DMS 273 (cell line): Measurements from ENCODE around the gene RGCC.
"Not testable (repeated sequence)": the region's sequence is repeated elsewhere in the genome, so short reads cannot be mapped to it uniquely, and the experiment has no call there.

Source experiments
- DNase-seq: peaks from one replicate; lab custom pipeline; 2025; ENCODE audit not compliant: unreplicated experiment; lab: John Stamatoyannopoulos, UW

The RGCC gene

GRCh38 chr13:41488124-41488523 is 30.8 kb downstream of the RGCC start:
- DNase-seq = no peak

DNA sequence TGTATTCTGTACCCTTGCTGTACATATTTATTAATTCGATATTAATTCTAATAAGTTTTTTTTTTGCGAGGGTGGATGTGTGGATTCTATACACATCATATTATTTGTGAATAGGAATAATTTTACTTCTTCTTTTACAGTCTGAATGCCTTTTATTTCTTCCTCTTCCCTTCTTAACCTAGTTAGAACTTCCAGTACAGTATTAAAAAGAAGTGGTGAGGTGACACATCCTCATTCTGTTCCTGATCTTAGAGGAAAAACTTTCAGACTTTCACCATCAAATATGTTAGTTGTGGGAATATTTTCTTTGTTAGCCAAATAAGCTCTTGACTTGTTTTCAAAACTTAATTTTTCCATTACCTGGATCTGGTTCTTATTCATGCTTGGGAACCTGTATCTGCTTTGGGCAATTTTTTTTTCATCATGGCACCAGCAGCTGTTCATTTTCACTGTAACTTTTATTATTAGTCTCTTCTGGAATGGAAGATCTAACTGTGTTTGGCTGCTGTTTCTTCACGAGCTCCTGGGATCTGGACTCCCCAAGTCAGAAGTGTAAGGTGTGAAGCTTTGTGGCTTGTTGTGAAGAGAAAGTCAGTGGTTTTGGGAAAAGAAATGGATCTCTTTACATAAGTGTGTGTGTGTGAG is 33.1 kb downstream of the RGCC start:
- DNase-seq = no peak

DNA sequence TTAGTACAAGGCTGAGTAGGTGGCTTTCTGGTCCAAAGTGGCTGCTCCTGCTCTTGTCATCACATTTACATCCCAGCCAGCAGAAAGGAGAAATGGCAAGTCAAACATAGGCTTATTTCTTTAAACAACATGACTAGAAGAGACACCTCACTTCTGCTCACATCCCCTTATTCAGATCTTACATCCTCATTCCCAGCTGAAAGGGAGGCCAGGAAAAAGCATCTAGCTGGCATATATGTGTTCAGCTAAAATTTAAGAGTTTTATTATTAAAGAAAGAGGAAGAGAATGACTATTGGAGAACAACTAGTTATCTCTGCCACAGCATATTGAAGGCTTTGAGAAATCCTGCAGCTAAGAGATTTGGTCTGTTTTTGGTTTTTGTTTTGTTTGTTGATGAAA is 34.1 kb downstream of the RGCC start:
- DNase-seq = no peak

GRCh38 chr13:41492432-41493260 is 35.3 kb downstream of the RGCC start:
- DNase-seq = no peak

DNA sequence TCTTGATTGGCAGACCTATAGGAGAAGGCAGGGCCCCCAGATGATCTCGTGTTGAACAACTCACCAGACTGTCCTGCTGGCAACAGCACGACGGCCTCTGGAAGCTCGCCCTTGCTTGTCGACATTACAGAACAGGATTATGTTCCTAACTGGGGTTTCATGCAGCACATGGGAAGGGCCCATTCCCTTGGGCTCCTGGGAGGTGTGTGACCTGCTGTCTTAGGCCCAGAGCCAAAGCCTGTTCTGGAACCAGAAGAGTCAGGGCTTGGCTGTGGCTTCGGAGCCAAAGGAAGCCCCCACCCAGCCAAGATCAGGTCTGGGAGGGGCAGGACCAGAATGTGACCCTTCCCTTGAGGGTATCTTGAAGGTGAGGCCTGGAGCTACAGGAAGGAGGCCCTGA is 36.9 kb downstream of the RGCC start:
- no peak for DNase-seq

DNA sequence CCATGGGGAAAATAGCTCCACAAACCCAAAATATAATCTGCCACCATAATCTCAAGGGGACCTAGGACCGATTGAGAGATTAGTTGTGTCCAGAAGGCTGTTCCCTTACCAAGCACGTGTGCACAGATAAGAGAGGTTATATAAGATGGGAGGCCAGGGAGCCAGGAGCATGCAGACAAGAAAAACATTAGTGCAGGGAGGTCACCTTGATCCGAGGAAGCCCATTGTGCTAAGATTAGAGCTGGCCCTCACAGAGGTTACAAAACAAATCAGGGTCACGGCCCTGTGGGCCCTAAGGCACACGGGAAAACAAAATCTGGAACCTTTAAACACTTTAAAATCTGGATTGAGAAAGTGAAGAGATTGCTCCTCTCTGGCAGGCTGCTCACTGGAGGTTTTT is 37.7 kb downstream of the RGCC start:
- no peak for DNase-seq

DNA sequence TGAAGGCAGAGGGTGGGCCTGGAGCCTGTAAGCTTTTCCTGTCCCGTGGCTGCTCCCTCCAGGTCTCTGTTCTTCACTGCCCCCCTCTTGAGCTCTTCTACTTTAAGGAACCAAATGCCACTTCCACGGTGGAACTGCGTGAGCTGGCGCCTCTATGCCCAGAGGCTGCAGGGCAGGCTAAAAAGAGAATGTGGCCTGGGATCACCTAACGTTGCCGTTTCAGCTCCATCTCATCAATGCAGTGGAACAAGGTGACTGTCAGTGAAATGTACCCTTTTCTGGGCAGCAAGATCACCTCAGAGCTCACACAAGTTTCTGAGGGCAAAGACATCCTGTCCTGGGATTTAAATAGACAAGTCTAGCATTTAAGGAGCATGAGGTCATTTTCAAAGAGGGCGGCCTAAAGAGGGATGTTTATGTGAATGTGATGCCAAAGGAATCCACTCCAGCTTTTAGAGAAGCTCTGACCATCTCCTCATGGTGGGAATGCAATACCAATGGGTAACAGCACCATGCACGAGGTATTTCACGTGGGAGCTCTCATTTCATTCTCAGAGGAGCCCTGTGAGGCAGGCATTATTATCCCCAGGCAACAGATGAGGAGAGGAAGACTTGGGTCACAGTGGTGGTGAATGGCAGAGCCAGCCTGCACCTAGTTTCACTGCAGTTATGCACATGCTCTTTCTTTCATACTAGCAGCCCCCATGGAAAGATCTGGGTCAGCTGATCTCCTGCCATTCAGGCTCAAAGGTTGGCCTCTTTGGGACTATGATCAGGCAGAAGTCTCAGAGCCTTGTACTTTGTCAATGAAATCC is 39.3 kb downstream of the RGCC start:
- no peak for DNase-seq

GRCh38 chr13:41497436-41497835 is 40.1 kb downstream of the RGCC start:
- no peak for DNase-seq

- DNase-seq = no peak
Measured at GRCh38 chr13:41499452-41499851, 42.1 kb downstream of the RGCC start.

DNA sequence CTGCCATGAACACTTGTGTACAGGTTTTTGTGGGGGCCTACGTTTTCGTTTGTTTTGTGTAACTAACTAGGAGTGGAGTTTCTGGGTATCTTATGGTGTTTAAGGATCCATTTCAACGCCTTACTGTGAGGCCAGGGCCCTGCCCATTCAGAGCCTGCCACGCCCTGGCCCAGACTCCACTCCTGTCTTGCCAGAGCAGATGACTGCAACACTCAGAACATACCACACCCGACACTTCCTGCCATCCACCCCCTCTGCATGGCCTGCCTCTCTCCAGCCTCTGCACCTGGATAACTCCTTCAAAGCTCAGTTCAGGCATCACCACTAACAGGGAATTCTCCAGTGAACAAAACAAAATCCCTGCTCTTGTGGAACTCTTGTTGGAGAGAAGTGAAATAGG is 43.2 kb downstream of the RGCC start:
- no peak for DNase-seq

- DNase-seq = no peak
Measured at GRCh38 chr13:41501281-41501680, 43.9 kb downstream of the RGCC start.

DNA sequence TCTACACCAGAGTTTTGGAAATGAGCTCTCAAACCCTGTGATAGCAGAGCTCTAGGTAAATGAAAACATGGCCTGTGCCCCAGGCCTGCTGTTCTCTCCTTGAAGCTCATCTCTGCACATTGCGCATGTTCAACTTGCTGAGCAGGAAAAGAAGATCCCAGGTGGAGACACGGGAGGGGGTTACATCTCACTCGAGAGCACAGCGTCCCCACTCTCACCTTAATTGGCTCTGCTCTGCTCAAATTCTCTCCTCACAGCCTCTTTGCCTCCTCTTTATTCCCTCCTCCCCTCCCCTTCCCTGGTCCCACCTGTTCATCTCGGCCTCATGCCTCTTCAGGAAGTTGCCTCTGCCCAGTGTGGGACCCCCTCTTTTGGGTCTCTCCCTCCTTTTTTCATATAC is 44.7 kb downstream of the RGCC start:
- no peak for DNase-seq

DNA sequence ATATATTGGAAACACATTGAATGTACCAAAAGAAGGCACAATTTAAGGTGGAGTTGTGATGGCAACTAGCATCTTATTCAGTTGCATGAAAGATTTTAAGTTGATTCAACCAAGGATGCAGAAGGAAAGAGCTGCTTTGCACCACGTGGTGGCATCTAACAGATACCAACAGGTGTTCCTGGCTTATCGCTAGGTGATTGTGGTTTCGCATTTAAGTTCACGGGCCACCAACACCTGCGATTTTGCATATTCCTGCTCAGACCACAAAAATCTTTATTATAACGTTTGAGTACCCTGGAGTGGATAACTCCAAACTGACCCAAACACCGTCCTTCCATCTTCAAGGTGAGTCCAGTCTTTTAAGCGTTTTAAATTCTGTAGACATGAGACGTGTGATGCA is 45.3 kb downstream of the RGCC start:
- no peak for DNase-seq

GRCh38 chr13:41503356-41503755 is 46.0 kb downstream of the RGCC start:
- no peak for DNase-seq

- DNase-seq = not testable (repeated sequence)
Measured at GRCh38 chr13:41504657-41505056, 47.3 kb downstream of the RGCC start.

DNA sequence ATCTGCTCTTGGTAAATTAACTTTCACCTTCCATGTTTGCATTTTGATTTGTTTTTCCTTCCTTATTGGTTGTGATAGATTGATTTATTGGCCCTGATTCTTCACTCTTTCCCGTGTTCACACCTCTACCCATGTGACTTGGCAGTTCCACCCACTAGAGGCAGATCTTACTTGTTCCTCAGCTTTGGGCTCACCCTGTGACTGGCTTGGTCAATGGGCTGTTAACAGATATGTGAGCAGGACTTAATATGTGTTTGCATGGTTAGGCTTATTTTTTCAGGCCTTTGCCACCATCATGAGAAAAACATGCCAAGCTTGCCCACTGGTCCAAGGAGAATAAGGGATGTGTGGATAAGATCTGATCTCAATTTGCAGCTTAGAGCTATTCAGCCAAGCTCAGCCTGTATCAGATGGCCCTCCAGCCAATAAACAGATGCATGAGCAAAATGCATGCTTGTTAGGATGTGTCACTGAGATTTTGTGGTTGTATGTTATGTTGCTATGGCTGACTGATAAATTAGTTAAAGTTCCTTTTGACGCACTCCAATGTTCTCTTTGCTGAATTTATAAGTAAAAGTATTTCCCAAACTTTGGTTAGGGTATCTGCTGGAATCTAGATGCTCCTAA is 48.0 kb downstream of the RGCC start:
- DNase-seq = no peak

GRCh38 chr13:41506312-41506711 is 49.0 kb downstream of the RGCC start:
- DNase-seq = no peak

DNA sequence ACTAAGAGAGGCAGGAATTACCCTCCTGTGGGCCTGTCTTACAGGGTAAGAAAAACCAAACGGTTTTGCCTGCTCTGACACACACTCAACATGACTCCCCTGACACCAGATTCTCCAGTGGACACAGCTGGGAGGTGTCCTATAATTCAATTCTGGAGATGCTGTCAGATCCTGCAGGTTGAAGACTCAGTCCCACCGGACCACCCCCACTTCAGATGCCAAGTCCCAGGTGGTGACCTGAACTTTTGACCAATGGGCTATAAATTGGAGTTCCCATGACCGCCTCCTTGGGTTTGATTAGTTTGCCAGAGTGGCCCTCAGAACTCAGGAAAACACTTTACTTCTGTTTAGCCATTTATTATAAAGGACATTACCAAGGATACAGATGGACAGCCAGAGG is 52.6 kb downstream of the RGCC start:
- no peak for DNase-seq

DNA sequence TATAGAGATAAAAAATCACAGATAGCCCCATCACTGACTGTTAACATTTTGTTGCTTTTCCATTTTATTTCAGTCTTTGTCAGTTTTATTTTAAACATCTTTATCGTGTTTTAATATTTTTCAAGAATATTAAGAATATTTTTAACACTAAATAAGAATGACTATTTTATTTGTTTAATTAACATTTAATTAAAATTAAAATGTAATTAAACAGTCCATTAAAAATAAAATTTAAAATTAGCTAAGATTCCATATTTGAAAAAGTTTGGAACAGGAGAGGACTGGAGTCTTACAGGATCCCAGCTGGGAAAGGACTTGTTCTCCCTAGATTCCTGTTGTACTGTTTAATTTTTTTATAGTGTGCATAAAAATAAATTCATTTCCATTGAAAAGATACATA is 54.5 kb downstream of the RGCC start:
- no peak for DNase-seq

GRCh38 chr13:41512441-41512840 is 55.1 kb downstream of the RGCC start:
- no peak for DNase-seq

GRCh38 chr13:41513600-41513999 is 56.2 kb downstream of the RGCC start:
- no peak for DNase-seq
